Activated CD4-positive, alpha-beta T cell treated with anti-CD3 and anti-CD28 coated beads for 1 hour (primary cell): ENCODE data around the gene NUP50.

ENCODE experiments used
- DNase-seq: peaks from one replicate; pipeline ENCODE4 v3.0.0-alpha.2; 2020

NUP50 gene

DNA sequence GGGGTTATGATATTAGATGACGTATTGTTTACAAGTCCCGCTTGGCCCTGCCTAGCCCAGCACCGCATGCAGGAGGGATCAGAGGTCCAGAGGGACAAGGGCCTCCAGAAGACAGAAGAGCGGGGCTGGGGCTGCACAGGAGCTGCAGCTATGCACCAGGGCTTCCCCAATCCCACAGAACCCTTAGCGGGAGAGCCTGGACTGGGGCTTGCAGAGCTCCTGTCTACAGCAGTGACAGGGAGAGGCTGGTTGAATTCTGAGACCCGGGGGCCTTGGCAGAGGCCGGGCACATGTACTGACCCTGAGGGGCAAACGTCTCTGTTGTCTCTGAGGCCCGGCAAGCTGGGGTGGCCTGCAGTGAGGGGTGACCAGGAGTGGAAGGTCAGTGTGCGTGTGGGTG, 70.1 kb downstream of the NUP50 start:
- no peak for DNase-seq

DNA sequence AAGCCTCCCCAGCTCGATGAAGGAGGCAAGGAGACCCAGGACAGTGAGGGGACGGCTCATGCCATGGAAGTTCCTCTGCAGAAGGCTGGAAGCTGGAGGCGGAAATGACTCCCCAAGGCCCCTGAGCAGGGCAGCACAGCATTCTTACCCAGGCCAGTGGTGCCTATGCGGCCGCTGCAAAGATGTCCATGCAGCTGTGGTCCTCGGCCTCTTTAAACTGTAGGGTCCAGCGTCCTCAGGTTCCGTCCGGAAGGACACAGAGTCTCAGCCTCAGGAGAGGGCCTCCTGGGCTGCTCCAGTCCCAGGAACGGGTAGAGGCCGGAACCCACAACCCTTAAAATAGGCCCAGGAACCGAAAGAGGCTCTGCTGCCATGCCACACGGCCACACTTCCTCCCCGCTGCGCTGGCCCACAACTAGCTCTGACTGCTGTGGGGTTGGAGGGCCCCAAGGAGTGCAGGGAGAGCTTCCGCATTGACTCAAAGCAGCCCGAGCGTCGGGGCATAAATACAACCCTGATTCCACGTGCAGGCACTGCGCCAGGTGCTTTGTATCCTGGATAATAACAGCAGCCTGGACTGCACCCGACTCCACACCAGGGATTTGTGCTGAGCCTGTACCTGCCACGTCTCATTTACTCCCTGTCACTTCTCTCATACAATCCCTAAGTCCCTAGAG, 71.5 kb downstream of the NUP50 start:
- DNase-seq: no peak

DNA sequence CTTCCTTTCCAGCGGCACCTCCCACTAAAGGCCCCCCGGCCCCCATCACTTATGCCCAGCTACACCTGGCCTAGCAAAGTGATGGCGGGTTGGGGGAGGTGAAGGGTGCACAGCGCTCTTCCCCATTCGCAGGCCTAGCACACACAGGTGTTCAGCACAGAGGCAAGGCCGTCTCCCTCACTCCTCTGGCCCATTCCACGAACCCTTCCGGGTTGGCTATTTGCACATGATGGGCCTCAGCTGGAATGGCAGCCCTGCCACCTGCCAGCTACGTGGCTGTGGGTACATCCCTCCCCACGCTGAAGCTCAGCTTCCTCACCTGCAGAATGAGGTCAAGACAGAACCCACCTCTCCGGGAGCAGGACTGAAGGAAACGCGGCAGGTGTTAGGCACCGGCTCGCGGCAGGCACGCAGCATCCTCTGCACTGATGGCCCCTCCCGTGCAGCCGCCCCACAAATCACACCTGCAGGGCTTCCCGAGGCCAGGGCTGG, 72.2 kb downstream of the NUP50 start:
- DNase-seq: no peak

DNA sequence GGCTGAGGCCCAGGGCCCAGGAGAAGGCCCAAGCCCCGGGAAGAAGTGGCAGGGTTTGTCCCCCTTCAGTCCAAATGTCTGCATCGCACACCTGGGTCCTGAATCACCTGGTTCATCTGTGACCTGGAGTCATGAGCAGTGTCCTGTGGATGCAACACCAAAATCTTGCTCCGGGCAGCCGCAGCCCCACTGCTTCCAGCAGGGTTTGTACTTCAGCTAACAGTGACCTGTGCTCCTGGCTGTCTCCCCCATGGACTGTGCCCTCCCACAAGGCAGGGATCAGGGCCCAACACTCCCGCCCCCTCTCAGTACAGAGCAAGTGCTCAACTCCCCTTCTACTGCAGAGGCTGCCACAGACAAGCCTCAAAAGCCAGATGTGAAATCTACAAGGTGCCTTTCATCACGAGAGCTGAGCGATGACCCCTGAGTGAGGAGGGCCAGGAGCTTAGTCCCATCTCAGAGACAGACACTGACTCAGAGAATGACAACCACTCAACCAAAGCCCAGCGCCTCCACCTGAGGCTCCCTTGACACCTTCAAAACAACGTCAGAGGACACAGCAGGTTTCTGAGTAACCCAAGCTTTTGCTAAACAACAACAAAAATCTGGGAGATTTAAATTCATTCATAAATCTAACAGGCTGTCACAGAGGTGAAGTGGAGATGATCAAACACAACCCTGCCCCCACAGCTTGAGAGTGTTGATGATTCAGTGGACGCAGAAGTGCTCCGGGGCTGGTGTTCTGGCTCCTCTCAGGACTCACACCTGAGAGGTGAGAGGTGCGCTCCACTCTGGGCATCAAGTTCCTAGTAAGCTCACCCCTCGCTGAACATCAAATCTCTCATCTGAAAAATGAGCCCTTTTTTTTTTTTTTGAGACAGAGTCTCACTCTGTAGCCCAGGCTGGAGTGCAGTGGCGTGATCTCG, 73.6 kb downstream of the NUP50 start:
- no peak for DNase-seq
